SK-N-SH (cell line): ENCODE measurements around the gene UBASH3B.
"Not testable (repeated sequence)": the region's sequence is repeated elsewhere in the genome, so short reads cannot be mapped to it uniquely, and the experiment has no call there.

ENCODE experiments used
- CHD2 ChIP-seq: fragments of 150-350 bp; IDR thresholded peaks from 2 replicates; pipeline ENCODE4 v1.6.1; 2018; ENCODE audit warnings: low read length; ENCODE audit not compliant: partially characterized antibody
- CTCF ChIP-seq: fragments of 200-600 bp; sonication (generic); IDR thresholded peaks from 2 replicates; pipeline ENCODE4 v1.6.1; 2017; ENCODE audit warnings: antibody characterized with exemption, mild to moderate bottlenecking, moderate library complexity
- FOXJ3 ChIP-seq: sonication (generic); formaldehyde crosslinking; IDR thresholded peaks from 2 replicates; pipeline ENCODE4 v1.5.1; 2020; ENCODE audit warnings: mild to moderate bottlenecking, missing genetic modification reagents
- FOXM1 ChIP-seq: IDR thresholded peaks from 2 replicates; pipeline ENCODE4 v1.4.0; 2012; ENCODE audit warnings: low read depth, mild to moderate bottlenecking
- GATA2 ChIP-seq: sonication (generic); formaldehyde crosslinking; IDR thresholded peaks from 2 replicates; pipeline ENCODE4 v1.5.0; 2020; ENCODE audit warnings: mild to moderate bottlenecking, missing genetic modification reagents
- NFIC ChIP-seq: IDR thresholded peaks from 2 replicates; pipeline ENCODE4 v1.4.0; 2012; ENCODE audit warnings: borderline replicate concordance
- POLR2AphosphoS5 ChIP-seq: IDR thresholded peaks from 2 replicates; pipeline ENCODE4 v1.6.1; 2012; ENCODE audit warnings: low read depth, low read length
- REST ChIP-seq: IDR thresholded peaks from 2 replicates; pipeline ENCODE4 v1.6.1; 2012; ENCODE audit warnings: mild to moderate bottlenecking, low read depth, low read length, moderate library complexity
- RFX5 ChIP-seq: IDR thresholded peaks from 2 replicates; pipeline ENCODE4 v1.6.1; 2012; ENCODE audit warnings: mild to moderate bottlenecking, improper control_type of control experiment, low read length
- SIN3A ChIP-seq: IDR thresholded peaks from 2 replicates; pipeline ENCODE4 v1.6.1; 2012; ENCODE audit warnings: low read depth, mild to moderate bottlenecking, low read length, moderate library complexity, borderline replicate concordance
- TAF1 ChIP-seq: IDR thresholded peaks from 2 replicates; pipeline ENCODE4 v1.6.1; 2012; ENCODE audit warnings: low read depth, mild to moderate bottlenecking, low read length, moderate library complexity, borderline replicate concordance
- TEAD4 ChIP-seq: IDR thresholded peaks from 2 replicates; pipeline ENCODE4 v1.4.0; 2012; ENCODE audit warnings: mild to moderate bottlenecking, borderline replicate concordance; ENCODE audit not compliant: insufficient read depth
- USF1 ChIP-seq: IDR thresholded peaks from 2 replicates; pipeline ENCODE4 v1.4.0; 2012; ENCODE audit warnings: low read depth, borderline replicate concordance
- YY1 ChIP-seq: IDR thresholded peaks from 2 replicates; pipeline ENCODE4 v1.4.0; 2012; ENCODE audit warnings: low read depth, mild to moderate bottlenecking

- not testable (repeated sequence) for TF ChIP-seq REST; TAF1; RFX5; TEAD4; CTCF; USF1; CHD2; SIN3A; FOXM1; GATA2 (CRISPR knock-in tag); POLR2AphosphoS5; NFIC; YY1; FOXJ3
Observed at GRCh38 chr11:122832297-122832696, 176.8 kb downstream of the UBASH3B start.
